Activated T-helper 1 cell treated with Interleukin-2 at 50 U/mL for 16 hours (primary cell): Measurements from ENCODE around the gene BRSK2.

Experiments
- DNase-seq: peaks from one replicate; pipeline ENCODE4 v3.0.0-alpha.2; 2020; ENCODE audit warnings: low read depth

BRSK2 gene

DNA sequence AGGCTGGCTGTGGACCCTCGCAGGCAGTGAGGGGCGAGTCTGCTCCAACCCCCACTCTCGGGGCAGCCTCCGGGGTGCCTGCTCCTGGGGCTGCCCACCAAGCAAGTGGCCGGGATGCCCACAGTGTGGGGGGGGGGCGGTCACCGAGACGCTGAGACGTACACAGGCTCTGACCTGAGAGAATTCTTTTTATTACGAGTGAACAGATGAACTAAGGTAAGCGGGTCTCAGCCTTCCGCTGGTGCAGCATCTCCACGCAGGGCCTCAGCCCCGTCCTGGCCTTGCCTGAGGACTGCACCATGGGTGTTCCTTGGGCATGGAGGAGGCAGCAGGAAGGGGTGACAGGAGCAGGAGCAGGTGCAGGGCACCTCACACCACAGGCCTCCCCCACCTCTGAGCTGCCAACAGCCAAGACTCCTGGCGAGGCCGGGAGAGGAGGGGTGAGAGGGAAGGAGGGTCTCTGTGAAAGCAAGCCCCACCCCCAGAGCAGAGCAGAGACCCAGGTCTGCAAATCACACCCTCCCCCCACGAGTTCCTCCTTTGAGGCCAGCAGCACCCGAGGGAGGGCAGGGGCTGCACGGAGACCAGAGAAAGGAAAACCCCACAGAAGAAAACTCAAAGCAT lies 79.7 kb downstream of the BRSK2 start:
- no peak for DNase-seq

DNA sequence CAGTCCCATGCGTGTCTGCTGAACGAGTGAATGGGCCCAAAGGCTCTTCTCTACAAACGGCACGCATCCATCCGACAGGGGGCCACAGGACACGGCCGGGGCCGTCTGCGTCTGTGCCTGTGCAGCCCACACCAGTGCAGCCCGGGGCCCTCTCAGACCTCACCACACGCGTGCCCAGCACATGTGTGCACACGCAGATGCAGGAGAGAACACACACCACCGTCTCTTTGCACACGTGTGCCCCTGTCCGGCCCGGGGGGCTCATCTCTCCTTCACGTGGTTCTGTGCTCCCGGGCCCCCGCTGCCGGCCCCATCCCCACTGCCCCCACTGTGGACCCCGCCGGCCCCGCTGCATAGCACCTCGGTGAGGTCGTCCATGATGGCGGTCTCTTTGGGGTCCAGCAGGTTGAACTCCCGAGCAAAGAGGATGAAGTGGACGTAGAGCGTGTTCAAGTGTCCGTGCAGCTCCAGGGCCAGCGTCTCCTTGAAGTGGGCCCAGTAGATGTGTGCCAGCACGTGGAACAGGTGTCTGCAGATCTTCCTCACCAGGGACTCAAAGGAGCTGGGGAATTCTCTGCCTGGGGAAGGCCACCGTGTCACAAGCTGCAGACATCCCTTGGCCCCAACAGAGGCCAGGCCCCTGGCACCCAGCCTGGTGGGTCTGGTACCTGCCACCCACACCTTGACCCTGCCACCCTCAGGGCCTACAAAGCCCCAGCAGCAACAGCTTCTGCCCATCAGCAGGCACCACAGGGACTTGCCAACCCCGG lies 80.4 kb downstream of the BRSK2 start:
- no peak for DNase-seq

DNA sequence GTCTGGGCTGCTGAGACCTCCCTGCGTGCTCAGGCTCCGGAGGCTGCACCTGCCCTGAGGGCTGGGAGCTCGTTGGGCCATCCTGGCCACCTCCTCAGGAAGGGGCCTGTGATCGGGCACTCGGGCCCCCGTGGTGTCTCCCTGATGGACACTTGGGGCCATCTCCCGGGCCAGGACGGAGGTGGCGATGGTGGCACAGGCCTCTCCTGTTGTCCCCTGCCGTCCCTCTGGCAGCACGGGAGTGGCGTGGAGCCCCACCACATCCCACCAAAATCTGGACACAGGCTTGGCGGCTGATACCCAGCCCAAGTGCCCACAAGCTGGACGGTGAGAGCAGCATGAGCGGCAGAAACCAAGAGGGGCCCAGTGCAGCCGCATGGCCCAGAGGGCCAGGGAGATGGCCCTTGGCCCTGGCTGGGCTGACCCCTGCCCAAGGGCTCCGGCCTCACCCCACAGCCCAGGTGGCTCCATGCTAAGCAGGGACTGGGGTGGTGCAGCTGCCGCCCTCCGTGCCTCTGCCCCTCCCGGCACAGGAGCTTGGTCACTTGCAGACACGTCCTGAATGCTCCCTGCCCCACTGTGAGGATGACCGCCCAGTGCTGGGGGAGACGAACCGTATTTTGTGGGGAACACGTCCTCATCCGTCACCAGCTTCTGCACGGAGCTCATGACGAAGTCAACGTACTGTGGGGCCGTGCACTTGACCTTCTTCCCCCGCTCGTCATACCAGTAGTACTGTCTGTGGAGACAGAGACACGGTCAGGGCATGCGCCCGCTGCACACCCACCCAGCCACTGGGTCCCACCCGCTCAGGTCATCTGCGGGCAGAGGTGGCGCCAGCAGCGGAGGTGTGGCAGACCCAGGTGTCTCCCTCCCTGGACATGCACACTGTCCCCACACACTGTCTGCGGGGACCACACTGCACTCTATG lies 81.2 kb downstream of the BRSK2 start:
- DNase-seq = no peak

DNA sequence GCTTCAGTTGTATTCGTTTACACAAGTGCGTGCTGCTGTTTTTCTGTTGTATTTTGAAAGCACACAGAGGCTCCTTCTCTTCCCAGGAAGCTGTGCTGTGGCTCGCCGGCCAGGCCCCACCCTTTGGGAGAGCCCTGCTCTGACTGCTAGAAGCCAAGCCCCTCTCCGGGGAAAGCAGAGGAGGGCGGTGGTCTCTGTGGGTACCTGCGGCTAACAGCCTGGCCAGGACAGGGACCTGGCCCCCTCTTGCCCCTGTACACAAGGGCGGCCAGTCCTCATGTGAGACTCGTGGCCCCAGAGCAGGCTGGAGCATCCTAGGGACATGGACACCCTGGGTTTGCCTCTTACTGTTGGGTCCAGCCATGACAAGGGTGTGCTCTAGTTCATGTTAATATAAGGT lies 82.0 kb downstream of the BRSK2 start:
- no peak for DNase-seq

DNA sequence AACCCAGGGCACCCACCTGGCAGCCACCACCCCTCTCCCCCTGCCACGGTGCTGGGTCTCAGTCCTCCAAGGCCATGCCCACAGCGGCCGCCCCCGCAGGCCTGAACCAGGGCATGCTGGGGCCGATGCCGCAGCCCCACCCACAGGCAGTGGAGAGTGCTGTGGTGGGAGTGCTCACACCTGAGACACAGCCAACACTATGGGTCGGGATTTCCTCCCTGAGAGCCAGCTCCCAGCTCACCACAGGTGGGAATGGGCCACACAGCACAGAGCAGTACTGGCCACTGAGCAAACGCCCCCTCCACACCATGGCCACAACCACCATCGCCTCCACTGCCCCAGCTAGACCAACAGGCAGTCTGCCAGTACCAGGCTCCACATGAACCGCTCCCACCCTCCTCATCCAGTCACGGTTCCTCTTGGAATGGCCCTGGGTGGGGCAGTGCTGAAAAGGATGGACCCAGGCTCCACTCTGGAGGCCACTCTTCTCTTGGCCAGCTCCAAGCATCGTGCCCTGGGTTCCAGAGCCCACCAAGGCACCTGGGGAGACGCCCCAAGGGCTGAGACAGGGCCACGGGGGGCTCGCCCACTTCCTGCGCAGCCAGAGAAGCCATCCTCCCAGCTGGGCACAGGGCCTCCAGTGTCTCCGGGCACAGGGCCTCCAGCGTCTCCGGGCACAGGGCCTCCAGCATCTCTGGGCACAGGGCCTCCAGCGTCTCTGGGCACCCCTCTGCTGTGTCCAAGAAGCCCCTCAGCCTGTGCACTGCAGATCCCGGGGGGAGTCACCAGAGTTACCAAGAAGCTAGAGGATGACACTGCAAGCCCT lies 82.7 kb downstream of the BRSK2 start:
- no peak for DNase-seq

DNA sequence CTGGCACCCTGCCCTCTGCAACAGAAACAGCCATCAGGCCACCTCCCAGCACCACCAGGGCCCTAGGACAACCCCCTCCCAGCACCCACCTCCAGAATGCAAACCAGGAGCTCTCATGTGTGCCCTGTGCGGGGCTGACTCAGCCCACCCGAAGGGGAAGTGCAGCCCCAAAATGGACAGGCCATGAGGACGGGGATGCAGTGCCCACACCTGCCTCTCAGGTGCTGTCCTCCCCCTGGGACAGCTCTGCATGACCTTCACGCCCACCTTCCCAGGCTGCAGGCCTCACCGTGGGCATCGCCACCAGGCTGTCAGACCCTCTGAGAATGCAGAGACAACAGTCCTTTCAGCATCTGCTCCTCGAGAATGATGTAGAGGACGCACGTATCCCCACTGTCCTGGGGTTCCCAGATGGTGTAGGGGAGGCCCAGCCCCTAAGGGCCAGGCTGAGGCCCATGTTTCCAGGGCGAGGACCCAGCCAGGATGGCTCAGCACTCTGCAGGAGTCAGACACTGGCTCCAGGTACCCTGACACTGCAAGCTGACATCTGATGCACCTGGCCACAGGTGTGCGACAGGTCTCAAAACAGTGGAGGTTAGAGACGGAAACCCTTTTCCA lies 83.4 kb downstream of the BRSK2 start:
- DNase-seq = no peak

DNA sequence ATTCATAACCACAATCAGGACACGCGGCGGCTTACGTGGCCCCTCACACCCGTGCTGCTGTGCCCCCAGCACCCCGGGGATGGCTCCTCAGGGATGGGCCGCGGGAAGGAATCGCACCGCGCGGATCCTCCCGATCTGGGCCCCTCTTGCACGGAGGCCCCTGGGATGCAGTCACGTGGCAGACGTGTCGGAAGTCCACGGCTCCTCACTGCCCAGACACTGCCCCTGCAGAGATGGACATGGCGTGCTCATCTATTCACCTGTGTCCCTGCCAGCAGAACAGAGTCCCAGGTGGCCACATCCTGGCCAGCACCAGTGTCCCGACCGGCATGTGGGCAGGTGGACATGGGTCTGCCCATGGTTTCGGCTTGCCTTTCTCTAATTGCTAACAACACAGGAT lies 84.1 kb downstream of the BRSK2 start:
- DNase-seq = no peak

DNA sequence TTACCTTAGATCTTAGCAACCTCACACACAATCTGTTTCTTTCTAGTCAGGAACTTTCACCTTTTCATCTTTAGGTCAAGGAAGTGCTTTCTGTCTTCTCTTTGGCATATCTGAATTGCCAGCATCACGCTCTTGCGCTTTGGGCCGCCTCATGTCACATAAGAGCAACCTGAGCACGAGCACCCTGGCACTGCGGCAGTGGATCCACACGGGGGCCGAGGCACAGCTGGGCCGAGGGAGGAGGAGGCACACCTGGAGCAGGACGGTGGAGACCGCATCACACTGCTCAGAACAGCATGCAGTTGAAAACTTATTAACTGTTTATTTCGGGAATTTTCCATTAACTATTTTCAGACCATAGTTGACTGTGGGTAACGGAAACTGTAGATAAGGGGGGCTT lies 86.1 kb downstream of the BRSK2 start:
- DNase-seq = no peak

DNA sequence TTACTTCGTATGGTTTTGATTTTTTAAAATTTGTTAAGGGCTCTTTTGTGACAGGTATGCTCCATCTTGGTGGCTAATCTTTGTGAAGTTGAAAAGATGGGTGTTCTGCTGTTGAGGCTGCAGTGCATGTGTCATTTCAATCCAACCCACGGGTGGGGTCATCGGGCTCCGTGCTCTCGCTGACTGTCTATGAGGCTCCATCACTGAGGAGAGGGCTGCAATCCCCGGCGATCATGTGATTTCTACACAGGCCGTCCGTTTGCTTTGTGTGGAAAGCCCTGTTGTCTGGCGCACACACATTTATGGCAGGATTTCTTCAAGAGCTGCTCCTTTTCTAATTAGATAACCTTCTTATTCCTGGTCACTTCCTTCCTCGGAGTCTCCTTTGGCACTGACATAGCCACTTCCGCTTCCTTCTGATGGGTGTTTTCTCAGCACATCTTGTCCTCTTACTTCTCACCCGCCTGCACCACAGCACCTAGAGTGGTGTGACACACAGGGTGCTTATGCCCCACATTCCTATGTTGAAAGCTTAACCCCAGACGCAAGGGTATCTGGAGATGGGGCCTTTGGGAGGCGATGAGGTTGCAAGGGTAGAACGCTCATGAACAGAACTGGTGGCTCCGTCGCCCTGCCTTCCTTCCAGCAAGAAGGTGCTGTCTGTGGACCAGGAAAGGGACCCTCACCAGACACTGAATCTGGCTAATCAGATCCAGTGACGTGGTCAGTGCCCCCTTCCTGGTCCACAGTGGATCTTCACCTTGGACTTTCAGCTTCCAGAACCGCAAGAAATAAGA lies 87.4 kb downstream of the BRSK2 start:
- DNase-seq = no peak

DNA sequence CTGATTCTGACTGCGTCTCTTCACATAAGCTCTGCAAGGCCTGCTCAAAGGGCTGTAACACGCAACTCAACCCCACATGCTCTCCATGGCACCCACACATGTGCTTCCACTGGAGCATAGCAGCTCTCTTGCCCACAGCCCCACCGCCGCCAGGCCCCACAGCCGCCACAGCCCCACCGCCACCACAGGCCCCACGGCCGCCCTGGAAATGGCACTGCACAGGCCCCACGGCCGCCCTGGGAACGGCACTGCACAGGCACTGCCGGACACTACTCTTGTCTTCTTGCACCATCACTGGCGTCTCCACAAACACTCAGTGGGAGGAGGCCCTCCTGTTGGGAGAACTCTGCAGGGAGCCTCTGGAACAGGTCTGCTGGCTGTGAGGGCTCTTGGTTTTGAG lies 88.3 kb downstream of the BRSK2 start:
- no peak for DNase-seq

DNA sequence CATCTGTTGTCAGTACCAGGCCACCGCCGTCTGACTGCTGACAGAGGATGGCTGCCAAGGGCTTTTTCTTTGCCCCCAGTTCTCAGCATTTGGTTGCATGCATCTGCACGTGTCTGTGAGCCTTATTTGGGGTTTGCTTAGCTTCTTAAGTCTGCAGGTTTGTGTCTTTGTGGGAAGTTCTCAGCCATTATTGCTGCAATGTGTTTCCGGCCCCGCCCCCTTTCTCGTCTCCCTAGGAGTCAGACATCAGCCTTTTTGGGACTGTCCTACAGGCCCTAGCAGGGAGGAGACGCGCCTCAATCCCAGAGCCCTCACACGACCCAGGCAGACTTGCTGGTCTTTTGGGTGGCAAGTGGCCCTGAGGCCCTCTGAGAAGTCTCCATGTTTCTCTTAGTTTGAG lies 88.8 kb downstream of the BRSK2 start:
- DNase-seq = no peak

DNA sequence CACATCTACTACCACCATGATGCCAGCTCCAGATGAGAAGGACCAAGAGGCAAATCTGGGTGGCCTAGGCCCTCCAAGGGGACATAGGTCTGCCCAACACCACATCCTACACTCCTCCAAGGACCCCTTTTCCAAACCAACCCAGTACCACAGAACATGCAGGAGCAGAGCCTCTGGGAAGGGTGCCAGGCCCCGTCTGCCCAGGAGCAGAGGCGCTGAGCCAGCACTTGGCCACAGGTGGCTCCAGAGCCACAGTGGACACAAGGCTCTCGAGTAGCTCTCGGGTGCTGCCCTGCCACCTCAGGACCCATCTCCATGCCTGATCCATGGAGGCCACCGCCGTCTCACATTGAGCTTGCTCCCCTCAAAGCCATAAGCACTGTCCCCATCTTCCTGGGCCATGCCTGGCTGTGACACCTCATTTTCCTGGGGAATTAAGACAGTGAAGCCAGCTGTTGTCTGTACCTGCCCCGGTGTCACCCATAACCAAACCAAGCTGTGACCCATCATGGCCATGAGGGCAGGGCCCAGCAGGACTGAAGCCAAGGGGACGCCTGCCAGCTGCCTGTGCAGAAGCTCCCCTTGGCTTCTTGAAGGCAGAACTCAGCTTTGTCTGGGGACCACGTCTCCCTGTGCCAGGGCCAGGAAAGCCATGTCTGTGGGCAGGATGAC lies 89.4 kb downstream of the BRSK2 start:
- no peak for DNase-seq

DNA sequence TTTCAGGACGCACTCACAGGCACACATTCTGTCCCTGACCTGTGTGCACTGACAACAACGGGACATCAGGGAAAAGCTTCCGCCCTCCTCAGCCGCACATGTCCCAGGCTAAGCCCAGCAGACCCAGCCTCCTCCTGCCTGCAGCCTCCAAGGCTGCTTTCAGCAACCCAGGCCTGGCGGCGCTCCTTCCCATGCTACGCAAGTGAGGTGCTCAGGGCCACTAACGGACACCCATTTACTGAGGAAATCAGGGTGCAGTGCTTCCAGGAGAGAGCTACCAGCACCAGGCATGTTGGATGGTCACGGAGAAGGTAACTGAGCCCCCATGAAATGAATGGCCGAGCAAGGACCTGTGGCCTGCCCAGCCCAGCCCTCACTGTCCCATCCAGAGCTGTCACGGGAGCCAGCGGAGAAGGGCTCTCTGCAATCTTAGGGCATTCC lies 90.0 kb downstream of the BRSK2 start:
- DNase-seq = no peak

DNA sequence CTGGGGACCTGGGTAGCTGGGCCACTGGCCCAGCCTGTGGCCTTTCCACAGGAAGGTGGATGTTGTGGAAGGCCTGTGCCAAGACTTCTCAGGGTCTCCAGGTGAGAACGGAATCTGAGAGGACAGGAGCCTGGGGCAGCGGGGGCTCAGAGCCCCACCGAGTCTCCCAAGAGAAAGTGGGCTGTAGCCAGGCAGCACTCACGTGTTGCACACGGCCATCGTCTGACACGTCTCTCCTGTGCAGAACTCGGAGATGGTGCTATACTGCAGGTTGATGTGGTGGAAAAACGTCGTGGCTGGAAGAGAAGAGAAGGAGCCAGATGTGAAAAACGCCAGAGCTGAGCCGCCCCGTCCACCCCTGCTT lies 90.4 kb downstream of the BRSK2 start:
- DNase-seq = no peak

DNA sequence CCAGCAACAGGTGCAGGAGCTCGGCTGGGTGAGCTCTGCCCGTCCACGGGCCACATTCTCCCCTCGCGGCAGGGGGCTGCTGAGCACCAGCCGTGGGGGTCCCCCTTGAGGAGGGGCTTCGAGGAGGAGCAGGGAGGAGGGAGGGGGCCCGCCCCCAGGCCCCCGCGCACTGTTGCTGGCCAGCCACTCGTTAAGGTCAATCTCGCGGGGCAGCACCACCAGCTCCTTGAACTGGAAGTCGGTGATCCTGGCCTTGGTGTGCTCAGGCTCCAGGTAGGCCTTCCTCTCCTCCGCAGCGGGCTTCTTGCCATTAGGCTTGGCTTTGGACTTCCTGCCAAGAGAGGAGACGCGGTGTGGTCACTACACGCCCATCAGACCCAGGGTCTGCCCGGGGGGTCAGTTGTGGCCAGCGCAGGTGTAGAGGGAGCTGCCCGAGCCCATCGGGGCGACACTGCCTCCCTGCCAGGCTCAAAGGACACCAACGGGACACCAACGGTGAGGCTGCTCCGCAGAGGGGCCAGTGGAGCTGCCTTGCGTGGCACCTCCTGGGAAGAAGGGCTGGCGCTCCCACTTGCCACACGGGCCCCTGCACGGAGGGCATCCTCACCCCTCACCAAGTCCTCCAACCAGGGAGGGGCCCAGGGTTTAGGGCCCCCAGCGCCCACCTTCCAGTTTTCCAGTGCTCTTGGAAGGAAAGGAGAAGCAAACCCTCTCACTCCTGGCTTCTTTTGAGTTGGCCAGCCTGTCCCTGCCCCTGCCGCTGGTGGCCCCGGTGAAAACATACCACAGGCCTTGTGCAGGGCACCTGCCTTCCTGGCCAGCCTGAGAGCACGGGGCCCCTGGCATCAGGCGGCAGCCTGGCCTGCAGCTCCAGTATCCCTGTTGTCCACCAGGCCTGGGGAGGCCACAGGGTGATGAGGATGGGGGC lies 91.1 kb downstream of the BRSK2 start:
- DNase-seq = no peak

DNA sequence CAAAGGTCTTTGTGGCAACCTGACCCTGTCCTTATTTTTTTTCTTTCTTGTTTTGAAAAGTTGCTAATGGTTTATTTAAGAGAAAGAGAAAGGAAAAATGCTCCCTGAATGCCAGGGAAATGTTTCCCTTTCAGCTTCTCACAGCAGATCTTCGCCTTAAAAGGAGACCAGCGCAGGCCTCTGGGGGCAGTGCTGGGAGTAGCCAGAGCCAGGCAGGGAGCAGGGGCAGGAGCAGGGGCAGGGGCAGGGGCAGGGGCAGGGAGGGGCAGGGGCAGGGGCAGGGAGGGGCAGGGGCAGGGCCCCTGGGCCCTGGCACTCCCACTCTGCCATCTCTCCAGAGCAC lies 91.7 kb downstream of the BRSK2 start:
- DNase-seq = no peak

DNA sequence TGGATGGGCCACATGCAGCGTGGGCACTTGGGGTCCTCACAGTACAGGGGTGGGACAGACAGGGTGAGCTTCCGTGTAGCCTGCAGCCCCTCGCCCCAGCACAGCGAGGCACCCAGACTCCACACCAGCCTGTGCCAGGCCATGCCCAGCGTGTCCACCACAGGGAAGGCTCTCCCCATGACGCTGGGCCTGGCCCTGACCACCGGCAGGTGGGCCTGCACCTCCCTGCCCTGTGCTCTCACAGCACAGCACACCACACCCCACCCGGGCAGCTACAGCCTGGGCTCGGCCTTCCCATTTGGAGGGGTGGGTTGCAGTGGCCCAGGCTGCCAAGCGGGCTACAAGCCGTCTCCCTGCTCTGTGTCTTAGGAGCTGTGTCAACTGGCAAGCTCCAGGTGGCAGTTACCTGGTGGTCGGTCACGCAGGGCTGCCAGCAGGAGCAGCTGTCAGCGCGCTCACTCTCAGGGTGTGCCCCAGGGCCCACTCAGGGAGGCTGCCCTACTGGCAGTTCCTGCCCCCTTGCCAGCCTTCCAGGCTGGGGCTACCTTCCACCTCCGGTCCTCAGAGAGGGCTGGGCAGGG lies 92.2 kb downstream of the BRSK2 start:
- DNase-seq = no peak

DNA sequence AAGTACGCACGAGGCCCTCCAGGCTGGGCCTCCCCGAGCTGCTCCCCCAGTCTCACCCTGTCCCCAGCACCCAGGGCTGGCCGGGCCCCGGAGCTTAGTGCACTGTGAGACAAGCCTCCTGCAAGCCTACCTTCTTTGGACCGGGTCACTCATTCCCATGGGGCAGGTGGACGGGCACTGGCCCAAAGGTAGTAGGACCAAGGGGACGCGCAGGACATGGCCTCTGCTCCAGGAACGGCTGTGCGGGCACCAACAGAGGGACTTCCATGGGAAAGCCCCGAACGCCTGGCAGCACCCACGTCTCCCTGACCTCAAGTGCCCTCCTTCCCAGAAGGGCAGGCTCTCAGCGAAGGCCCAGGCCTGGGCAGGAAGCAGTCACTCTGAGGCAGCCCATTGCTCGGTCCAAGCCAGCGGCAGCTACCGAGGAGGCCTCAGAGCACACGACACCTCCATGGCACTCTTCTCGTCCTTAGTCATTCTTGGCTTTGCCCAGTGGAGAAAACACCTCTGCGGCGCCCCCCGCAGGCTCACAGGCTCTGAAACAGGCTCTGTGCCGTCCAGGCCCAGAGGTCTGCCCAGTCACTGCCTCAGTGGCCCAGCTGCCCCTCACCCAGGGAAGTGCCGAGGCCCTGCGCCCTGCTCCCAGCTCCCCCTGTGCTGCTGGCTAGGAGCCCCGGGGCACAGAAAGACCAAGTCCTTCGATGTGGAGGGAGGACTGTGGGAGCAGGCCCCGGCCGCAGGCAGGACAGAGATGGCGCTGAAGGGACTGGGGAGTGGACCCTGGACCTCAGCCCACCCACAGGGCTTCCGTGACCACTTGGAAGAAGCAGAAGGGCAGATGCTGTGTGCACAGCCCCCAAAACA lies 93.1 kb downstream of the BRSK2 start:
- no peak for DNase-seq
